Epithelial cell of esophagus (primary cell): ENCODE measurements around the gene RSPH6A.
"Not testable (repeated sequence)": the region's sequence is repeated elsewhere in the genome, so short reads cannot be mapped to it uniquely, and the experiment has no call there.

ENCODE experiments used
- DNase-seq: peaks from one replicate; pipeline ENCODE4 v3.0.0; 2010; ENCODE audit warnings: low read depth
- H3K4me3 ChIP-seq: 2 replicates; pipeline ENCODE4 v1.5.1; 2011; ENCODE audit warnings: mild to moderate bottlenecking, low read length, control low read depth
- CTCF ChIP-seq: IDR thresholded peaks from 2 replicates; pipeline ENCODE4 v1.5.1; 2011; ENCODE audit warnings: low read depth, mild to moderate bottlenecking, low read length, control low read depth, inconsistent platforms; ENCODE audit not compliant: insufficient read depth; ENCODE audit errors: missing control alignments

The RSPH6A gene

DNA sequence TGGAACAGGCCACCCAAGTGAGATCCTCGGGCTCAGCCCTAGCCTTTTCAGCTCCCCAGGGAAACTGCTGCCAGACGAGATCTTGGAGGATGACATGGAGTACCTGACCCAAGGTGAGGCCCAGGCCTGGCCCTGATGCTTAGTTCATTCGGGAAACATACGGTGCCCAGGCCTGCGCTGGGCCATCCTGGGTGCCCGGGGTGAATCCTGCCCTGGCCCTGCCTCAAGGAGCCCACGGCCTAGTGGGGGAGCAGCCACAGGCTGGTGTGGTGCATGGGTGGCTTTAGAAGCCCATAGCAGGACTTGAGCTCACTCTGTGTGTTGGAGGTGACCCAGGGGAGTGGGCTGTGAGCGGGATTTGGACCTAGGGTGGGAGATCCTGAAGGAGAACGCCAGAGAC, 56.2 kb downstream of the RSPH6A start:
- no peak for DNase-seq
- TF ChIP-seq CTCF: no peak
- H3K4me3 ChIP-seq: no peak overlapping the region

DNA sequence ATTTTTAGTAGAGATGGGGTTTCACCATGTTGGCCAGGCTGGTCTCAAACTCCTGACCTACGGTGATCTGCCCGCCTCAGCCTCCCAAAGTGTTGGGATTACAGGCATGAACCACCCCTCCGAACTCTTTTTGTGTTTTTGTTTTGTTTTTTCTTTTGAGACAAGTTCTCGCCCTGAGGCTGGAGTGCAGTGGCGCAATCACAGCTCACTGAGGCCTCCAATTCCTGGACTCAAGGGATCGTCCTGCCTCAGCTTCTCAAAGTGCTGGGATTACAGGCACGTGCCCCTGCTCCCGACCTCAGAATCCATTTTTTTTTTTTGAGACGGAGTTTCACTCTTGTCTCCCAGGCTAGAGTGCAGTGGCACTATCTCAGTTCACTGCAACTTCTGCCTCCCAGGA, 57.4 kb downstream of the RSPH6A start:
- H3K4me3 ChIP-seq: no peak overlapping the region
- DNase-seq: peak; percentile 43
- TF ChIP-seq CTCF: no peak

GRCh38 chr19:45754323-45754722, 60.8 kb downstream of the RSPH6A start:
- H3K4me3 ChIP-seq: no peak overlapping the region
- no peak for DNase-seq
- no peak for TF ChIP-seq CTCF

DNA sequence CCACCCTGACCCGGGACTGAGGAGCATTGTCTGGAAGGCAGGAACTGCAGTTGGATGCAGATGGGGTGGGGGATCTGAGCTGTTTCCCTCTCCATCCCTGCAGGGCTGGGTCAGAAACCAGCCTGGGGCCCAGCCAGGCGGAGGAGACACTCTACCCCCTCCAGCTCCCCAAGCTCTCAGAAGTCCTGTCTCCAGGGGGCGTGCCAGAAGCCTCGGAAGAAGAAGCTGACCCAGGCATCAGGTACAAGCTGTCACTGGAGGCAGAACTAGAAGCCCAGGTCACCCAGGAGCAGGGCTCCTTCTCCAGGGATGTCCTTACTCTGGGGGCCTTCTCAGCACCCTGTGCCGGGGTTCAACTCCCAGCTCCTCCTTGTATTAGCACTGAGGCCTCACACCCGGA, 61.6 kb downstream of the RSPH6A start:
- H3K4me3 ChIP-seq: no peak overlapping the region
- no peak for DNase-seq
- no peak for TF ChIP-seq CTCF

GRCh38 chr19:45752639-45753038, 62.5 kb downstream of the RSPH6A start:
- no peak for TF ChIP-seq CTCF
- peak; percentile 99 for DNase-seq
- no peak overlapping the region for H3K4me3 ChIP-seq

DNA sequence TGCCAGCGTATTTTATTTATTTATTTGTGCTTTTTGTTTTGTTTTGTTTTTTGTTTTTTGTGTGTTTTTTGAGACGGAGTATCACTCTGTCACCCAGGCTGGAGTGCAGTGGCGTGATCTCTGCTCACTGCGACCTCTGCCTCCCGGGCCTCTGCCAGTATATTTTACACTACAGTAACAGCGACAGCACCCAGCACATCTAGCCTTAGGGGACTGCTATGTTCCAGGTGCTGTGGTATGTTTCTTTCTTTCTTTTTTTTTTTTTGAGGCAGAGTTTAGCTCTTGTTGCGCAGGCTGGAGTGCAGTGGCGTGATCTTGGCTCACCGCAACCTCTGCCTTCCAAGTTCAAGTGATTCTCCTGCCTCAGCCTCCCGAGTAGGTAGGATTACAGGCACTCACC, 63.6 kb downstream of the RSPH6A start:
- H3K4me3 ChIP-seq, DNase-seq: not testable (repeated sequence)

GRCh38 chr19:45747513-45747912, 67.6 kb downstream of the RSPH6A start:
- no peak overlapping the region for H3K4me3 ChIP-seq
- TF ChIP-seq CTCF: no peak
- DNase-seq: no peak

DNA sequence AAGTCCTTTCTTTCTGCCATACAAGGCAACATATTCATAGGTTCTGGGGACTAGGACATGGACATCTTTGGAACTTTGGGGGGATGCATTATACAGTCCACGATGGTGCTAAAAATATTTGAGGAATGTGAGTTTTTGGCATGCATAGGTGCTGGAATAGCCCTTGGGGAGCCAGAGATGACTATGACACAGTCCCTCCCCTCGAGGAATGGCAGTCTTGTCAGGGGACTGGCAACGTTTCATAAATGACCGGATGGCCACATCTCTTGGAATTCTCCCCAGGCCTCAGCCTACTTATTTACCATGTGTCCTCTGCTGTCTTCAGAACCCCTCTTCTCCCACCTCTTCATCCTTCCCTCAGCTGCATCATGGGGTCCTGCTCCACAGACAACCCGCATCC, 68.2 kb downstream of the RSPH6A start:
- TF ChIP-seq CTCF: no peak
- no peak overlapping the region for H3K4me3 ChIP-seq
- no peak for DNase-seq
